NOMO-1 (cell line): ENCODE data around the gene EGFR.

ENCODE experiments used
- DNase-seq, 2 experiments: peaks; one replicate each; lab custom pipeline; 2025; ENCODE audit not compliant: unreplicated experiment in 2 of 2; lab: John Stamatoyannopoulos, UW

Gene EGFR

DNA sequence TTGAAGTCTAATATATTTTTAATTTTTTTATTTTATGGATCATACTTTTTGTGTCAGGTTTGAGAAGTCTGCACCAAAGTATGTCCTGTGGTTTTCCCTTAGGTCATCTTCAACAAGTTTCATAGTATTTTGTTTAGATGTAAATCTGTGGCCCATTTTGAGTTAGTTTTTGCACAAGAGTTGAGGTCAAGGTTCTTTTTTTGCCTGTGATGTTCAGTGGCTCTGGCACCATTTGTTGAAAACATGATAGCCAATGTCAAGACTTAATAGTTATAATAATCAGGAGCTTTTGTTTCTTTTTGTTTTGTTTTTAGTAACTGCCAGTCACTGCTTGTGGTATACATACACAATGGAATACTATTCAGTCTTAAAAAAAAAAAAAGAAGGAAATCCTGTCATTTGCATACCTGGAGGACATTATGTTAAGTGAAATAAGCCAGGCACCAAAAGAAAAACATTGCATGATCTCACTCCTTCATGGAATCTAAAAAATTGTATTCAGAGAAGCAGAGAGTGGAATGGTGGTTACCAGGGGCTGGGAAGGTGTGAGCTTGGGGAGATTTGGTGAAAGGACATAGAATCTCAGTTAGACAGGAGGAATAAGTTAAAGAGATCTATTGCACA is 61.3 kb downstream of the EGFR start:
- no peak for DNase-seq

DNA sequence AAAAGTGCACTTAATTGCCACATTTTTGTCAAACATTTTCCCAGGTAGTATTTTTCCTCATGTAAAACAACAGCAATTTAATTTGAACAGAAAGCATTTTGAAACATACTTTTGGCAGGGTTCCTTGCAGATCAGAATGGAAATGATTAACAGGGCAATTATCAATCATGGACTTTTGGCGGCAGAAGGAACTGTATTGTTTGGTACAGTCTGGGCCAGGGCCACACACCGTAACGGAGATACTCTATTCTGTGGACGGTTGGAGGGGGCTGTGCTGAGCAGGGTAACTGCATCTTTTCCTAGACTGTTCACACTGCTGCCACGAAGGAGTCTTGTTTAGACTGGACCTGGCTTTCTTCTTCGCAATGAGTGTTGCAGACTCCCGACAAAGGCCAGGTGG is 62.3 kb downstream of the EGFR start:
- no peak for DNase-seq

- no peak for DNase-seq
Observed at GRCh38 chr7:55081472-55082227, 62.8 kb downstream of the EGFR start.

DNA sequence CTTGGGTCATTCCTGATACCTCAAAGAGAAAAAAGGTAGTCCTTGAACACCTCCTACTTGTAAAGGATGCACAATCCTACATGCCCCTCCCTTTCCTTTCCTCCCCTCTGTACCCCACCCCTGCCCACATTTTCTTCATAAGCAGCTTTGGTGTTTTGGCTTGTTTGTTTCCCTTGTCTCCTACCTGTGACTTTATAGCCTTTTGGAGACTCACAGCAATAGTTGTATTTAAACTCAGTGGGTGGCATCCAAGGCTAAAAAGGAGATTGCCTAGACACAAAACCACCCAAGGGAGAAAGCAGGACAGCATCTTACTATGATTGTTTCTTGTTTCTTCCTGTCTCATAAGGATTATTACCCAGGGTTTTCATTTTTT is 63.4 kb downstream of the EGFR start:
- no peak for DNase-seq

- no peak for DNase-seq
Observed at GRCh38 chr7:55083206-55083605, 64.4 kb downstream of the EGFR start.

DNA sequence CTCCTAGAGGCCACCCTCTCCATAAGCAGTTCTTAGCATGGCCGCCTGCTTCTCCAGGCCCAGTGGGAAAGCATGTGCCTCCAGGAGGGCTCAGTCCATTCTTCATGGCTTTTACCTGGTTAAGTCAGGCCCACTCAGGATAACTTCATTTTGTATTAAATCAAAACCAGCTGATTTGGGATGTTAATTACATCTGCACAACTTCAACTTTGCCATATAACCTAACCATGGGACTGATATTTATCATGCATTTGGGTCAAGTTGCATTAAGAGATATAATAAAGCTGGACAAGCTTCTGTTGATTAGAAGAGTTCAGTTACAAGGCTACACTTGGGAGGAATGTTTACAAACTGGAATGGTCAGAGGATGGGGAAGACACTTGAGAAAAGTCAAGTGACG is 65.5 kb downstream of the EGFR start:
- no peak for DNase-seq

- no peak for DNase-seq
Observed at GRCh38 chr7:55085511-55086412, 66.9 kb downstream of the EGFR start.

DNA sequence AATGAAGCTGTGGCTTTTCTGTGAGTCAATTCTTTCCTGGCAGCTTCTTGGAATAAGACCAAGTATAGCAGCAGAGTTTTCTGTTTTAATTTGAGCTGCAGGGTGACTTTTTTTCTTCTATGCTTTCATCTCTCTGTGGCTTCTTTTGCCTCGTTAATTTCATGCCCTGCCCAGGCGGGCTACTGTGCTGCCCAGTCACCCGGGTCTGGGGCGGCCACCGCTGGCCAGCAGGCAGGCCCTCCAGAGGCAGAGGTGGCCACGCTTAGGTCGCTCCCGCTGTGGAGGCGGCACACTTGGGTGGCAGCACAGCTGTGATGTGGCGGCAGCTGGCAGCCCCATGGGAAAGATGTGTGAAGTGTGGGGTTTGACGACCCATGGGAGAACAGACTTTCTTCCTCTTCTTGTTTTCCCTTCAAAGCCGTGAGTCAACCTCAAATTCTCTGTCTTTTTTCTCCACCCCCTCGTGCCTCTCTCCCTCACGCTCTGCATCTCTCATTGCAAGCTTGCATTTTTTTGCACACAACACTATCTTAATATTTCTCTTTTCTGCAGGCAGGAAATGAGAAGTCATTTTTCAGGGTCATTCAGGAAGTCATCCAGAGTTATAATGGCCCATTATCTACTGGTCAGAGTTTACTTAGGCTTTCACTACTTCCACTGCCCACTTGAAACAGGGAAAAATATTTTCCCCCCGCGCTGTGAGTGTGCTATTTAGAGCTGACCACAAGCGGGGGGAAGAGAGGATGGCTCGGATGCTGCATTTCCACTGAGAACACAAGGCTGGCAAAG is 67.8 kb downstream of the EGFR start:
- peak in 1 of 2 experiments; percentile 0 for DNase-seq

- no peak for DNase-seq
Observed at GRCh38 chr7:55087521-55087961, 68.7 kb downstream of the EGFR start.

DNA sequence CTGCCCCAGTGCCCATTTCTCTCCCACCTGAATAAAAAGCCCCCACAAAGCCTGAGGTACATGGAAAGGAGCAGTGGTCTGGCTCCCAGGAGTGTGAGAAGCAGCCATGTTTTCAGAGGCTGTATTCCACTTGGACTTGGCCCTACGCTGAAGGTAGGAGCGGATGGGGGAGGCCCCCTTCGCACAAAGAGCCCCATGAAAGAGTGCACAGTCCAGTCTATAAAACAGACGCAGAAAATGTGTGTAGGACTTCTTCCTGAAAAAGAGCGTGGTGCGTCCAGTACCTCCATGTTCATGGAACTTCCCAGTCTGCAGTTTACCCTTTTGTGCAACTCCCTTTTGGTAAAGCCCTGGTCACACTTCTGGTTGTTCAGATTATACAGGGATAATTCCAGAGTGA is 69.3 kb downstream of the EGFR start:
- DNase-seq = no peak

- DNase-seq = no peak
Observed at GRCh38 chr7:55088620-55089019, 69.8 kb downstream of the EGFR start.

GRCh38 chr7:55092186-55092974 is 73.6 kb downstream of the EGFR start:
- no peak for DNase-seq

DNA sequence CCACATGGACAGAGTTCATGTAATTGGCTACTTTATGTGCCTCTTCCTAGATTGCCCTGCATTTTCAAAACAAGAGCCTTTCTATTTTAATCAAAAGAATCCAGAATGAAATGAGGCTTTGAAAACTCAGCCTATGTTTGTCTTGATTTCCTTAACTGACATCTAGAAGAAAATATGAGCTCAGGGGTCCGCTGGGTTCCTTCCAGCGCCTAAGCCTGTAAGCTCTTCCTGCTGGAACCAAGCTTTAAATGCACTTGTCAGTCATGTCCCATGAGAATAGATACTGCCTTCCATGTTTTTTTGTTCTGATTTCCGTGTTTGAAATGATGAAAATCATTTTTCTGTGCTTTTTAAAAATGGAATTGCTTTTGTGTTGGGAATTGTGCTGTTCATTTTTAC is 74.2 kb downstream of the EGFR start:
- DNase-seq = no peak

GRCh38 chr7:55093674-55094073 is 74.9 kb downstream of the EGFR start:
- DNase-seq = no peak

DNA sequence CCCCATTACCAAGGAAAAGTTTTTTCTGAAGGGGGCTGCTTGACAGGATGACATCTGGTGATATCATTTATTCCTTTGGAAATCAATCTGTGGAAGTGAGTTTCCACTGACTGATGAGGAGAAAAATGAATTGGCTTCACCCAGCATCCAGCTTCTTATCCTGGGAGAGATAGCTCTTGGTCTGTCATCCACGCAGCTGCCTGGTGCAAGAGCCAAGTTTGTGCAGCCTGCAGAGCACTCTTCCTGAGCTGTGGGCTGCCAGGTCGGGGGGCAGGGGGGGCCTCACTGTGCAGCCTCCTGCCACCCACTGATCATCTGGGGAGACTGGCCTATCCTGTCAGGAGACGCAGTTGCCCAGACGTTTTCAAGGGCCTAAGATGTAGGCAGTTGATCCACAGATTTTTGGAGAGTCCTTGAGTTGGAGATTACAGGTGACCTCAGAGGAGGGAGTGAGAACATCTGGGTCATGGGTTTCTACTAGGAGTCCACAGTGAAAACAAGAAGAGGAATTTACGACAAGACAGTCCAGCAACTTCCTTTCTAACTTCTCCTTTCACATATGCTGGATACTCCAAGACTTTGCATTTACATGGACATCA is 75.4 kb downstream of the EGFR start:
- DNase-seq = no peak

DNA sequence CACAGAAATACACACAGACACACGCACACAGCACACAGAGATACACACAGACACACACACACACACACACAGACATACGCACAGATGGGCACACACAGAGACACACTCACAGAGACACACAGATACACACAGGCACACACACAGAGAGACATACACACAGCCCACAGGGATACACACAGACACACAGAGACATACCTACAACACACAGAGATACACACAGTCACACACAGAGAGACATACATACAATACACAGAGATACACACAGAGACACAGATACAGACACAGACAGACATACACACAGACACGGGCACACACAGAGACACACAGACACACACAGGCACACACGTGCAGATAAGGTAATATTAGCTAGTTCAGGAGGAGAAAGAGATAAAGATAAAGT is 76.9 kb downstream of the EGFR start:
- DNase-seq = no peak

DNA sequence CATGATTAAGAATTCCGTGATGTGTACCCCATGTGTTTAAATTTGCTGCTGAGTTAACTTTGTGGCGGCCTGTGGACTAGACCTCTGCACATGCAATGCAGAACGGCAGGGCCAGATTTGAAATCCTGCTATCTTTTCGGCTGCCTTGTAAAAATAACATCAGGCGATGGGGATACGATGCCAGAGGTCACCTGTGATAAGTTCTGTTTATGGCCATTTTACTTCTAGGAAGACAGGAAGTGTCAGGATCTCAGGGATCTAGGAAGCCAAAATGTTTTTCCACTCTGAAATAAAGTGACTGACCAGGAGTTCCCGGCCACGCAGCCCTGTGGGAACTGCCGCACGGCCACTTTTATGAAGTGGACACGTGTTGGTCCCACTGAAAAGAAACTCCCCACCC is 77.5 kb downstream of the EGFR start:
- no peak for DNase-seq

DNA sequence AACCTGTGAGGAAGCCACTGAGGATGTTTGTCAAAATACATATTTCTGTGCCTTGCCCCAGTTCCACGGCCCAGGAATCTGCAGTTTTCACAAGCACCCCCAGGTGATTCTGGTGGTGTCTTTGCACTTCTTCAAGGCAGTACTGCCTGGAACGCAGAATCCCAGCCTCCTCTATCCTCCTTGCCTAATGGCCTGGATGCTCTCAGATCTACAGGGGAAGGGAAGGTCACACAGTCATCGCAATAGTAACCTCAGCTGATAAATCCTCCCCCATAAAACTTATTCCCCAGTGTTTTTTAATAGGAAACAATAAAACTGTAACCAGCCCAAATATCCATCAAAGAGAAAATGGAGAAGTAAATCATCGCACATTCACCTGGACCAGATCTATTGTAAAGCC is 78.3 kb downstream of the EGFR start:
- DNase-seq = no peak

- DNase-seq = no peak
Observed at GRCh38 chr7:55099066-55099820, 80.4 kb downstream of the EGFR start.
